B cell (primary cell): Measurements from ENCODE around the gene KRT75.

ENCODE experiments used
- EZH2 ChIP-seq: IDR thresholded peaks from 2 replicates; pipeline ENCODE4 v1.6.1; 2012; ENCODE audit warnings: borderline replicate concordance, low read depth, mild to moderate bottlenecking, moderate library complexity, low read length; ENCODE audit not compliant: insufficient read depth, poor library complexity, severe bottlenecking
- TF ChIP-seq, protein P1 (sequence below): fragments of 200-600 bp; IDR thresholded peaks from one replicate; pipeline ENCODE4 v1.8.0; 2022; ENCODE audit warnings: antibody characterized with exemption, mild to moderate bottlenecking

DNA sequence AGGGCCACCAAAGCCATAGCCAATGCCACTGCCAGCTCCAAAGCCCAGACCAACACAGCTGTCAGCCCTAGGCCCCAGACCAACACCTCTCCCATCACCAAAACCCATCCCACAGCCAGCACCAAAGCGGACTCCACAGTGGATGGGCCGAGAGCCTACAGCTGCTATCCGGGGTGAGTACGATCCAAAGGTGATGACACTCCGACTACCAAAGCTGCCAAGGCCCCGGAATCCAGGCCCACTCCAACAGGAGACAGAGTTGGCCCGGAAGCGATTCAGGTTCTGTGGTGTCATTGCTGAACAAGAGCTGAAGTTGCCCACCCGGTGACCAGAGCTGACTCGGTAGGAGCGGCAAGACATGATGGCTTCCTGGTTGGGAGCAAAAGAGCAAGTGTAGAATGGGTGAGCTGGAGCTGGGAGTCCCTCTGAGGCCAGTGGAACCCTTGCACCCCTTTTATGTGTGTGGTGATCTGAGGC lies 48.9 kb downstream of the KRT75 start, which contains the start of gene KRT84:
- TF ChIP-seq EZH2: no peak
- TF ChIP-seq, protein P1, sequence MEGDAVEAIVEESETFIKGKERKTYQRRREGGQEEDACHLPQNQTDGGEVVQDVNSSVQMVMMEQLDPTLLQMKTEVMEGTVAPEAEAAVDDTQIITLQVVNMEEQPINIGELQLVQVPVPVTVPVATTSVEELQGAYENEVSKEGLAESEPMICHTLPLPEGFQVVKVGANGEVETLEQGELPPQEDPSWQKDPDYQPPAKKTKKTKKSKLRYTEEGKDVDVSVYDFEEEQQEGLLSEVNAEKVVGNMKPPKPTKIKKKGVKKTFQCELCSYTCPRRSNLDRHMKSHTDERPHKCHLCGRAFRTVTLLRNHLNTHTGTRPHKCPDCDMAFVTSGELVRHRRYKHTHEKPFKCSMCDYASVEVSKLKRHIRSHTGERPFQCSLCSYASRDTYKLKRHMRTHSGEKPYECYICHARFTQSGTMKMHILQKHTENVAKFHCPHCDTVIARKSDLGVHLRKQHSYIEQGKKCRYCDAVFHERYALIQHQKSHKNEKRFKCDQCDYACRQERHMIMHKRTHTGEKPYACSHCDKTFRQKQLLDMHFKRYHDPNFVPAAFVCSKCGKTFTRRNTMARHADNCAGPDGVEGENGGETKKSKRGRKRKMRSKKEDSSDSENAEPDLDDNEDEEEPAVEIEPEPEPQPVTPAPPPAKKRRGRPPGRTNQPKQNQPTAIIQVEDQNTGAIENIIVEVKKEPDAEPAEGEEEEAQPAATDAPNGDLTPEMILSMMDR: no peak
